Activated T-cell treated with anti-CD3 and anti-CD28 coated beads, Interleukin-2, amount 50 U/mL, for 24 hours (primary cell): ENCODE results near the gene UPK1A.
A peak's percentile ranks its signal among the peaks of the same experiment; 100 is the strongest.

Source experiments
- DNase-seq: peaks from one replicate; pipeline ENCODE4 v3.0.0-alpha.2; 2020
- H3K27ac Mint-ChIP-seq: 2 replicates; pipeline ENCODE4 v1.8.0; 2020; ENCODE audit warnings: mild to moderate bottlenecking, mixed read lengths
- H3K27me3 Mint-ChIP-seq: 2 replicates; pipeline ENCODE4 v1.8.0; 2020; ENCODE audit warnings: mixed read lengths
- H3K36me3 Mint-ChIP-seq: 2 replicates; pipeline ENCODE4 v1.8.0; 2020; ENCODE audit warnings: low read depth, mixed read lengths
- H3K4me1 Mint-ChIP-seq: 2 replicates; pipeline ENCODE4 v1.8.0; 2020; ENCODE audit warnings: low read depth, mixed read lengths
- H3K4me3 Mint-ChIP-seq: 2 replicates; pipeline ENCODE4 v1.8.0; 2020; ENCODE audit warnings: mild to moderate bottlenecking, moderate library complexity, mixed read lengths
- H3K9me3 Mint-ChIP-seq: 2 replicates; pipeline ENCODE4 v1.8.0; 2020; ENCODE audit warnings: mixed read lengths

Gene UPK1A

DNA sequence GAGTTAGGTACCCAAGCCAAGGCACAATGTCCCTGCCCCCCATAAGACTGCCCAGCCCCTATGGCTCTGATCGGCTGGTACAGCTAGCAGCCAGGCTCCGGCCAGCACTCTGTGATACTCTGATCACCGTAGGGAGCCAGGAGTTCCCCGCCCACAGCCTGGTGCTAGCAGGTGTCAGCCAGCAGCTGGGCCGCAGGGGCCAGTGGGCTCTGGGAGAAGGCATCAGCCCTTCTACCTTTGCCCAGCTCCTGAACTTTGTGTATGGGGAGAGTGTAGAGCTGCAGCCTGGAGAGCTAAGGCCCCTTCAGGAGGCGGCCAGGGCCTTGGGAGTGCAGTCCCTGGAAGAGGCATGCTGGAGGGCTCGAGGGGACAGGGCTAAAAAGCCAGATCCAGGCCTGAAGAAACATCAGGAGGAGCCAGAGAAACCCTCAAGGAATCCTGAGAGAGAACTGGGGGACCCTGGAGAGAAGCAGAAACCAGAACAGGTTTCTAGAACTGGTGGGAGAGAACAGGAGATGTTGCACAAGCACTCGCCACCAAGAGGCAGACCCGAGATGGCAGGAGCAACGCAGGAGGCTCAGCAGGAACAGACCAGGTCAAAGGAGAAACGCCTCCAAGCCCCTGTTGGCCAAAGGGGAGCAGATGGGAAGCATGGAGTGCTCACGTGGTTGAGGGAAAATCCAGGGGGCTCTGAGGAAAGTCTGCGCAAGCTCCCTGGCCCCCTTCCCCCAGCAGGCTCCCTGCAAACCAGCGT is 48.5 kb downstream of the UPK1A start:
- Mint-ChIP-seq H3K27ac (peak overlapping the region; percentile 99), H3K4me1 (peaks cover 54% of the 10 kb centered on the region), H3K27me3 (no peaks in the 10 kb centered on the region), H3K4me3 (peak overlapping the region; percentile 88), H3K36me3 (peaks cover 57% of the 10 kb centered on the region), H3K9me3 (no peaks in the 10 kb centered on the region)
- peak; percentile 46 for DNase-seq

DNA sequence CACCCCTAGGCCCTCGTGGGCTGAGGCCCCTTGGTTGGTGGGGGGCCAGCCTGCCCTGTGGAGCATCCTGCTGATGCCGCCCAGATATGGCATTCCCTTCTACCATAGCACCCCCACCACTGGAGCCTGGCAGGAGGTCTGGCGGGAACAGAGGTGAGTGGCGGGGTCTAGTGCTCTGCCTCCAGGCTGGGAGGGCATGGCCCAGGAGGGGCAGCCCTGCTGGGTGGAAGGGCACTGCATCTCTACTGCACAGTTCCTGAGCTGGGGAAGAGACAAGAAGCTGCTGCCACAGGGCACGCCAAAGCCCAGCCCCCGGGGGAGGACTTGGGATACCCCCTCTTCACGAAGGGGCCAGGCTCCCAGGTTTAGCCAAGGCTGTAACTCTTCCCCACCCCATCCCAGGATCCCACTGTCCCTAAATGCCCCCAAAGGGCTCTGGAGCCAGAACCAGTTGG is 49.1 kb downstream of the UPK1A start:
- no peak for DNase-seq
- H3K36me3 Mint-ChIP-seq = peaks cover 63% of the 10 kb centered on the region
- no peaks in the 10 kb centered on the region for H3K27me3 Mint-ChIP-seq
- H3K9me3 Mint-ChIP-seq = no peaks in the 10 kb centered on the region
- peak overlapping the region; percentile 99 for H3K27ac Mint-ChIP-seq
- H3K4me3 Mint-ChIP-seq = peak overlapping the region; percentile 88
- H3K4me1 Mint-ChIP-seq = peaks cover 54% of the 10 kb centered on the region

DNA sequence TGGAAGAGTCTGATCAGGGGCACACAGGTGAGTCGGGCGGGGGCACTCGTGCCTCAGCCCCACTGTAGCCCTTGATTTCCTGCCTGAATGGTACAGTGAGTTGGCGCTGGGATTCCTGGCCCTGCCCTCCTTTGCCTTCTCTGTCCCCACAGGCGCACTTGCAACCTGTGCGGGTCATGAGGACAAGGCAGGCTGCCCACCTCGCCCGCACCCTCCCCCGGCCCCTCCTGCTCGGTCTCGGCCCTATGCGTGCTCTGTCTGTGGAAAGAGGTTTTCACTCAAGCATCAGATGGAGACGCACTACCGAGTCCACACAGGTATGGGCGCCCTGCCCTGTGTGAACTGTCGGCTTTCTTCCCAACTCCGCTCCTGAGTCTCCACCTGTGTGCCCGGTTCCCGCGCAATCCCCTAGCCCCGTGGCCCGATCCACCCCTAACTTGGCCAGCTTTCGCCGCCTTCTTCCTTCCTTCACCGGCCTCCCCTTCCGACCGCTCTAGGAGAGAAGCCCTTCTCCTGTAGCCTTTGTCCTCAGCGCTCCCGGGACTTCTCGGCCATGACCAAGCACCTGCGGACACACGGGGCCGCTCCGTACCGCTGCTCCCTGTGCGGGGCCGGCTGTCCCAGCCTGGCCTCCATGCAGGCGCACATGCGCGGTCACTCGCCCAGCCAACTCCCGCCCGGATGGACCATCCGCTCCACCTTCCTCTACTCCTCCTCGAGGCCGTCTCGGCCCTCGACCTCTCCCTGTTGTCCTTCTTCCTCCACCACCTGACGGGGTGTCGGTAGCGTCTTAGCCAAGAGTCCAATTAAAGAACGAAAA is 49.9 kb downstream of the UPK1A start:
- peak; percentile 62 for DNase-seq
- H3K27ac Mint-ChIP-seq = peak overlapping the region; percentile 99
- no peaks in the 10 kb centered on the region for H3K27me3 Mint-ChIP-seq
- H3K4me3 Mint-ChIP-seq = peak overlapping the region; percentile 88
- H3K36me3 Mint-ChIP-seq = peaks cover 68% of the 10 kb centered on the region
- no peaks in the 10 kb centered on the region for H3K9me3 Mint-ChIP-seq
- peaks cover 48% of the 10 kb centered on the region for H3K4me1 Mint-ChIP-seq

DNA sequence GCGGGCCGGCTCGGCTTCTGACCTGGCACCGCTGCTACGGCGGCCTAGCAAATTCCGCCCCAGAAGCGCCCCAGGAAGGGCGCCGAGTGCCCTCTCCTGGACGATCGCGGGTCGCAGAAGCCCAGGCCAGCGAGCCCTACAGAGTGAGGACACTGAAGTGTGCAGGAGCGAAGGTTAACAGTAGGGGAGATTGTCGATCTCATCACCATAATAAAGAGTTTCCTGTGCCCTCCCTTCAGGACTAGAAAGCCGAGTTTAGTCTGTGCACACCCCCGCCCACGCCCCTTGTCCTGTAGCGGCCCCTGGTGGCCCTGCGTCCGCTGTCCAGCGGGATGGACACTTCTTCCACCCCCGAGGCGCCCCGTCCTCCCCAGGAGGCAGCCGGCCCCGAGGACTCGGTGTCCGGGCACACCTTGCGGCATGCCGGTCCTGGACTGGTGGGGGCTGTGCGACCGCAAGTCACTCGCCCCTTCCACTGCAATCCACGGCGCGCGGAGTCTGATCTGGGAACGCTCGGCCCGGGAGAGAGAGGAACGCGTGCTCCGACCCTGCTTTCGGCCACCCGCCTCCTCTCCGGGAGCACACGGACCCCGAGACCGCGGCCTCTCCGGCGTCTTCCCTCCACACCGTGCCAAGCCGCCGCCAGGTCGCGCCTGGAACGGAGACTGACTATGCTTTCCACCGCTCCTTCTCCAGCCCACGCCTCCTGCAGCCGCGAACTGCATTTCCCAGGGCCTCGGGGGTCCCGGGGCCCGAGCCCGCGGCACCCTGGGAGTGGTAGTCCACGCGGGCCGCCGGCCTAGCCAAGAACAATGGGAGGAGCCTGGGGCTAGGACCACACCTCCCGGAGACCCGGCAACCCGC is 50.7 kb downstream of the UPK1A start:
- peak overlapping the region; percentile 99 for H3K27ac Mint-ChIP-seq
- H3K36me3 Mint-ChIP-seq = peaks cover 76% of the 10 kb centered on the region
- no peaks in the 10 kb centered on the region for H3K9me3 Mint-ChIP-seq
- H3K4me3 Mint-ChIP-seq = peak overlapping the region; percentile 88
- peaks cover 47% of the 10 kb centered on the region for H3K4me1 Mint-ChIP-seq
- DNase-seq = peak; percentile 97
- H3K27me3 Mint-ChIP-seq = no peaks in the 10 kb centered on the region

DNA sequence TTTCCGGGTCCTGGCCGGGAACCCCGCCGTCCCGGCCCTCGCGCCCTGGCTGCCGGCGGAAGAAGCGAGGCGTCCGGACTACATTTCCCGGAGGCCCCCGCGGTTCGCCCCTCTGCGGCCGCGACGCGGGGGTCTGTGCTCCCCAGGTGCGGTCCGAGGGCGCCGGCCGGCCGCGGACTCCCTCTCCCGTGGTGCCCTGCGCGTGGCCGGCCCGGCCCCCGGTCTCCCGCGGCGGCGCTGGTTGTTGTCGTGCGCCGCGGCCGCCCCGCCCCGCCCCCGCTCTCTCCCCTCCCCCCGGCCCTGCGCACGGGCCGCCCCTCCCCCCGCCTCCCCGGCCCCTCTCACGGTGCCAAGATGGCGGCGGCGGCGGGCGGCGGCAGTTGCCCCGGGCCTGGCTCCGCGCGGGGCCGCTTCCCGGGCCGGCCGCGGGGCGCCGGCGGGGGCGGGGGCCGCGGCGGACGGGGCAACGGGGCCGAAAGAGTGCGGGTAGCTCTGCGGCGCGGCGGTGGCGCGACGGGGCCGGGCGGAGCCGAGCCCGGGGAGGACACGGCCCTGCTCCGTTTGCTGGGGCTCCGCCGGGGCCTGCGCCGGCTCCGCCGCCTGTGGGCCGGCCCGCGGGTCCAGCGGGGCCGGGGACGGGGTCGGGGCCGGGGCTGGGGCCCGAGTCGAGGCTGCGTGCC is 51.5 kb downstream of the UPK1A start, which contains the start of gene KMT2B:
KMT2B (plus strand) TSS at position 339 of the 680 bp plus-strand sequence; CDS start at position 355, 16 bp downstream.
- Mint-ChIP-seq H3K9me3 (no peaks in the 10 kb centered on the region), H3K27me3 (no peaks in the 10 kb centered on the region), H3K4me3 (peak within 1 kb of the TSS; percentile 90), H3K27ac (peak within 1 kb of the TSS; percentile 99), H3K36me3 (peaks cover 83% of the 10 kb centered on the region), H3K4me1 (peaks cover 45% of the 10 kb centered on the region)
- no peak for DNase-seq

DNA sequence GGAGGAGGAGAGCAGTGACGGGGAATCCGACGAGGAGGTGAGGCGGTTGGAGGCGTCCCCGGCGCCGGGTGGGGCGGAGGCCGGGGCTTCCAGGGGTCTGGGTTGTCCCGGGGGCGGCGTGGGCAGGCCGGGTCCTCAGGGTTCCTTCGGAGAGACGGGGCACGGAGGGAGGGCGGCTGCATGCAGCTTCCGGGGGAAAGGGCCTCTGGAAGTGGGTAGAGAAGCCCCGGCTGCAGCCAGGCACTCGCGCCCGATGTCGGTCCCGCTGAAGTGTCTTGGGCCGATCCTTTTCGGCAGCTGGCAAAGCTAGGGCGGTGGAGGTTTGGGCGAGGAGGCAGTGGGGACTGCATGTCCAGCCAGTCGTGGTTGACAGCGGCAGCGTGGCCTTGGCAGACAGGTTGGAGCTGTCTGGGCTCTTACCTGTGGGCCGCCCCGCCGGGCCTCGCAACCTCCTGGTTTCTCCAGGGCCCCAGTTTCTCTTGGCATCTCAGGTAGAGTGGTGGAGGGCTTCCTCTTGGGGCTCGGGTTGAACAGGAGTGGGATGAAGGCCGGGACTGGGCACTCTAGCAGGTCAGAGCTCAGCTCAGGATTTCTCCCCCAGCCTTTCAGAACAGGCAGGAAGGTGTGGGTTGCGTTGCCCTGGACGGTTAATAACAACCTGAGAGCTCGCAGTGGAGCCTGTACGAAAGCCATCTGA is 52.2 kb downstream of the UPK1A start:
- H3K4me1 Mint-ChIP-seq = peaks cover 41% of the 10 kb centered on the region
- peak; percentile 78 for DNase-seq
- peak overlapping the region; percentile 93 for H3K27ac Mint-ChIP-seq
- no peaks in the 10 kb centered on the region for H3K27me3 Mint-ChIP-seq
- peaks cover 83% of the 10 kb centered on the region for H3K36me3 Mint-ChIP-seq
- no peaks in the 10 kb centered on the region for H3K9me3 Mint-ChIP-seq
- H3K4me3 Mint-ChIP-seq = peak overlapping the region; percentile 90

DNA sequence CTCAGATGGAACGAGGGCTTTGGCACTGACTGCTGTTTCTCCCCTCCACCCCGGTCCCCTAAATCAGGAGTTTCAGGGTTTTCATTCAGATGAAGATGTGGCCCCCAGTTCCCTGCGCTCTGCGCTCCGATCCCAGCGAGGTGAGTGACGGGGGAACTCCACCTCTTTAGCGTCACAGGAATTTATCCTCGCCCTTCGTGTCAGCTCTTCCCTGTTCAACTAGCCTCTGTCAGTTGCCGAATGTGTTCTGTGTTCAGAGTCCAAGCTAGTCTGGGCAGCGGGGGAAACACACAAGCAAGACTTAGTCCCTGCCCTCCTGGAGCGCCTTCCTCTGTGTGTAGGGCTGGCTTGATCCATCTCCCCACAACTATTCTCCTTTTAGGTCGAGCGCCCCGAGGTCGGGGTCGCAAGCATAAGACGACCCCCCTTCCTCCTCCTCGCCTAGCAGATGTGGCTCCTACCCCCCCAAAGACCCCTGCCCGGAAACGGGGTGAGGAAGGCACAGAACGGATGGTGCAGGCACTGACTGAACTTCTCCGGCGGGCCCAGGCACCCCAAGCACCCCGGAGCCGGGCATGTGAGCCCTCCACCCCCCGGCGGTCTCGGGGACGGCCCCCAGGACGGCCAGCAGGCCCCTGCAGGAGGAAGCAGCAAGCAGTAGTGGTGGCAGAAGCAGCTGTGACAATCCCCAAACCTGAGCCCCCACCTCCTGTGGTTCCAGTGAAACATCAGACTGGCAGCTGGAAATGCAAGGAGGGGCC is 53.3 kb downstream of the UPK1A start:
- peak overlapping the region; percentile 90 for H3K4me3 Mint-ChIP-seq
- DNase-seq = no peak
- no peaks in the 10 kb centered on the region for H3K27me3 Mint-ChIP-seq
- H3K27ac Mint-ChIP-seq = peak overlapping the region; percentile 93
- peaks cover 41% of the 10 kb centered on the region for H3K4me1 Mint-ChIP-seq
- no peaks in the 10 kb centered on the region for H3K9me3 Mint-ChIP-seq
- peaks cover 82% of the 10 kb centered on the region for H3K36me3 Mint-ChIP-seq

DNA sequence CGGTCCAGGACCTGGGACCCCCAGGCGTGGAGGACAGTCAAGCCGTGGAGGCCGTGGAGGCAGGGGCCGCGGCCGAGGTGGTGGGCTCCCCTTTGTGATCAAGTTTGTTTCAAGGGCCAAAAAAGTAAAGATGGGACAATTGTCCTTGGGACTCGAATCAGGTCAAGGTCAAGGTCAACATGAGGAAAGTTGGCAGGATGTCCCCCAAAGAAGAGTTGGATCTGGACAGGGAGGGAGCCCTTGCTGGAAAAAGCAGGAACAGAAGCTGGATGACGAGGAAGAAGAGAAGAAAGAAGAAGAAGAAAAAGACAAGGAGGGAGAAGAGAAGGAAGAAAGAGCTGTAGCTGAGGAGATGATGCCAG is 53.8 kb downstream of the UPK1A start:
- H3K36me3 Mint-ChIP-seq = peaks cover 82% of the 10 kb centered on the region
- peak overlapping the region; percentile 93 for H3K27ac Mint-ChIP-seq
- DNase-seq = no peak
- peaks cover 36% of the 10 kb centered on the region for H3K4me1 Mint-ChIP-seq
- no peaks in the 10 kb centered on the region for H3K9me3 Mint-ChIP-seq
- peak overlapping the region; percentile 39 for H3K4me3 Mint-ChIP-seq
- H3K27me3 Mint-ChIP-seq = no peaks in the 10 kb centered on the region

DNA sequence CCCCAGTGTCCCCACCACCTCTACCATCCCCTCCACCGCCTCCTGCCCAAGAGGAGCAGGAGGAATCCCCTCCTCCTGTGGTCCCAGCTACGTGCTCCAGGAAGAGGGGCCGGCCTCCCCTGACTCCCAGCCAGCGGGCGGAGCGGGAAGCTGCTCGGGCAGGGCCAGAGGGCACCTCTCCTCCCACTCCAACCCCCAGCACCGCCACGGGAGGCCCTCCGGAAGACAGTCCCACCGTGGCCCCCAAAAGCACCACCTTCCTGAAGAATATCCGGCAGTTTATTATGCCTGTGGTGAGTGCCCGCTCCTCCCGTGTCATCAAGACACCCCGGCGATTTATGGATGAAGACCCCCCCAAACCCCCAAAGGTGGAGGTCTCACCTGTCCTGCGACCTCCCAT is 54.3 kb downstream of the UPK1A start:
- peaks cover 34% of the 10 kb centered on the region for H3K4me1 Mint-ChIP-seq
- no peaks in the 10 kb centered on the region for H3K27me3 Mint-ChIP-seq
- peak overlapping the region; percentile 20 for H3K4me3 Mint-ChIP-seq
- no peak for DNase-seq
- H3K36me3 Mint-ChIP-seq = peaks cover 82% of the 10 kb centered on the region
- H3K9me3 Mint-ChIP-seq = no peaks in the 10 kb centered on the region
- H3K27ac Mint-ChIP-seq = peak overlapping the region; percentile 63

DNA sequence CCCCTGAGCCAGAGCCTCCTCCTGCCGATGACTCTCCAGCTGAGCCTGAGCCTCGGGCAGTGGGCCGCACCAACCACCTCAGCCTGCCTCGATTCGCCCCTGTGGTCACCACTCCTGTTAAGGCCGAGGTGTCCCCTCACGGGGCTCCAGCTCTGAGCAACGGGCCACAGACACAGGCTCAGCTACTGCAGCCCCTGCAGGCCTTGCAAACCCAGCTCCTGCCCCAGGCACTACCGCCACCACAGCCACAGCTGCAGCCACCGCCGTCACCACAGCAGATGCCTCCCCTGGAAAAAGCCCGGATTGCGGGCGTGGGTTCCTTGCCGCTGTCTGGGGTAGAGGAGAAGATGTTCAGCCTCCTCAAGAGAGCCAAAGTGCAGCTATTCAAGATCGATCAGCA is 55.1 kb downstream of the UPK1A start:
- H3K4me3 Mint-ChIP-seq = peak overlapping the region; percentile 42
- peak overlapping the region; percentile 75 for H3K27ac Mint-ChIP-seq
- no peaks in the 10 kb centered on the region for H3K9me3 Mint-ChIP-seq
- no peaks in the 10 kb centered on the region for H3K27me3 Mint-ChIP-seq
- peaks cover 82% of the 10 kb centered on the region for H3K36me3 Mint-ChIP-seq
- no peak for DNase-seq
- peaks cover 31% of the 10 kb centered on the region for H3K4me1 Mint-ChIP-seq

DNA sequence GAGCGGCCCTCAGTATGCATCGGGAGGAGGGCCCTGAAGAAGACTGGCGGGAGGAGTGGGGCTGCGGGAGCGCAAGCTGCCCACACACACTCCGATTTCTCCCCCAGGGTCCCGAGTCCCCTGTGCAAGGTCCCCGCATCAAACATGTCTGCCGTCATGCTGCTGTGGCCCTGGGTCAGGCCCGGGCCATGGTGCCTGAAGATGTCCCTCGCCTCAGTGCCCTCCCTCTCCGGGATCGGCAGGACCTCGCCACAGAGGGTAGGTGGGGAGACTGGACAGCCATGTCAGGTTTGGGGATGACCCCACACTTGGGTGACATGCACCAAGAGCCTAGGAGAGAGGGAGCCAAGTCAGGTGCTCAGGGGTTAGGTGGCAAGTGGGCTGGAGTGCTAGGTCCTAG is 56.1 kb downstream of the UPK1A start:
- no peak for DNase-seq
- Mint-ChIP-seq H3K4me3 (no peak overlapping the region), H3K9me3 (no peaks in the 10 kb centered on the region), H3K27ac (peak overlapping the region; percentile 75), H3K36me3 (peaks cover 85% of the 10 kb centered on the region), H3K27me3 (no peaks in the 10 kb centered on the region), H3K4me1 (peaks cover 28% of the 10 kb centered on the region)

DNA sequence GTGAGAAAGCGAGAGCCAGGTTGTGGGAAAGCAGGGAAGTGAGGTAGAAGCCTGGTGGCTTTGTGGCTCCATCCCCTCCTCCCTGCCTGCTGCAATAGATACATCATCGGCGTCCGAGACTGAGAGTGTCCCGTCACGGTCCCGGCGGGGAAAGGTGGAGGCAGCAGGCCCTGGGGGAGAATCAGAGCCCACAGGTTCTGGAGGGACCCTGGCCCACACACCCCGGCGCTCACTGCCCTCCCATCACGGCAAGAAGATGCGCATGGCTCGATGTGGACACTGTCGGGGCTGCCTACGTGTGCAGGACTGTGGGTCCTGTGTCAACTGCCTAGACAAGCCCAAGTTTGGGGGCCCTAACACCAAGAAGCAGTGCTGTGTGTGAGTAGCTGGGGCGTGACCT is 56.6 kb downstream of the UPK1A start:
- Mint-ChIP-seq H3K4me1 (peaks cover 28% of the 10 kb centered on the region), H3K27ac (peak overlapping the region; percentile 65), H3K4me3 (no peak overlapping the region), H3K36me3 (peaks cover 90% of the 10 kb centered on the region), H3K9me3 (no peaks in the 10 kb centered on the region), H3K27me3 (no peaks in the 10 kb centered on the region)
- DNase-seq = no peak

DNA sequence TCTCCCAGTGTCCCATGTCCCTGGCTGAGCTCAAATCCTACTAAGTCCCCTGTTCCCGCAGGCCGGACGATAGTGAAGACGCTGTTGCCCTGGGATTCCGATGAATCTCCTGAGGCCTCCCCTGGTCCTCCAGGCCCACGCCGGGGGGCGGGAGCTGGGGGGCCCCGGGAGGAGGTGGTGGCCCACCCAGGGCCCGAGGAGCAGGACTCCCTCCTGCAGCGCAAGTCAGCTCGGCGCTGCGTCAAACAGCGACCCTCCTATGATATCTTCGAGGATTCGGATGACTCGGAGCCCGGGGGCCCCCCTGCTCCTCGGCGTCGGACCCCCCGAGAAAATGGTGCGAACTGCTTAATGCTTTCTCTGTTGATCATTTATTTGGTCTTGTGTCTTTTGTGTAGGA is 57.4 kb downstream of the UPK1A start:
- H3K4me1 Mint-ChIP-seq = peaks cover 28% of the 10 kb centered on the region
- H3K27me3 Mint-ChIP-seq = no peaks in the 10 kb centered on the region
- no peak overlapping the region for H3K4me3 Mint-ChIP-seq
- DNase-seq = no peak
- H3K36me3 Mint-ChIP-seq = peaks cover 94% of the 10 kb centered on the region
- H3K27ac Mint-ChIP-seq = peak overlapping the region; percentile 76
- H3K9me3 Mint-ChIP-seq = no peaks in the 10 kb centered on the region
